Measurements from ENCODE around the gene SYCP2L.
"Not testable (repeated sequence)": the region's sequence is repeated elsewhere in the genome, so short reads cannot be mapped to it uniquely, and the experiment has no call there.

SYCP2L gene

DNA sequence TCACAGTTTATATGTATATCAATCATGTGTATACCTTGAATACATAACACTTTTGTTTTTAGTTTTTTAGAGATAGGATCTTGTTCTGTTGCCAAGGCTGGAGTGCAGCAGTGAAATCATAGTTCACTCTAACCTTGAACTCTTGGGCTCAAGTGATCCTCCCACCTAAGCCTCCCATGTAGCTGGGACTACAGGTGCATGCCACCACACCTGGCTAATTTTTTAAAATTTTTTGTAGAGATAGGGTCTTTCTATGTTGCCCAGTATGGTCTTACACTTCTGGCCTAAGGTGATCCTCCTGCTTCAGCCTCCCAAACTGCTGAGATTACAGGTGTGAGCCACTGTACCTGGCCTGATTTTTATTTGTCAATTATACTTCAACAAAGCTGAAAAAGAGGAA, 69.9 kb downstream of the SYCP2L start:
- no peak for DNase-seq (ENCODE audit: low read depth, low spot score)

DNA sequence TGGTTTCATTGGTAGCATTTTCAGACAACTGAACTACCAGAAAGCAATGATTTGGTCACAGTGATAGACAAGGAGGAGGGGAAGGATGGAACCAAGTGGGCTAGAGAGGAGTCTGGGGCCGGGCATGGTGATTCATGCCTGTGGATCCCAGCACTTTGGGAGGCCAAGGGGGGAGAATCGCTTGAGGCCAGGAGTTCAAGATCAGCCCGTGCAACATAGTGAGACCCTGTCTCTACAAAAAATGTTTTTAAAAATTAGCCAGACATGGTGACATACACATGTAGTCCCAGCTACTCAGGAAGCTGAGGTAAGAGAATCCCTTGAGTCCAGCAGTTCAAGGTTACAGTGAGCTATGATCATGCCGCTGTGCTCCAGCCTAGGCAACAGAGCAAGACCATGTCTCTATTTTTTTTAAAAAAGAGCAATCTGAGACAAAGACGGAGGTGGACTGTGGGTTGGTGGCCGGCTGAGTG, 70.6 kb downstream of the SYCP2L start:
- DNase-seq (ENCODE audit: low read depth, low spot score): no peak

DNA sequence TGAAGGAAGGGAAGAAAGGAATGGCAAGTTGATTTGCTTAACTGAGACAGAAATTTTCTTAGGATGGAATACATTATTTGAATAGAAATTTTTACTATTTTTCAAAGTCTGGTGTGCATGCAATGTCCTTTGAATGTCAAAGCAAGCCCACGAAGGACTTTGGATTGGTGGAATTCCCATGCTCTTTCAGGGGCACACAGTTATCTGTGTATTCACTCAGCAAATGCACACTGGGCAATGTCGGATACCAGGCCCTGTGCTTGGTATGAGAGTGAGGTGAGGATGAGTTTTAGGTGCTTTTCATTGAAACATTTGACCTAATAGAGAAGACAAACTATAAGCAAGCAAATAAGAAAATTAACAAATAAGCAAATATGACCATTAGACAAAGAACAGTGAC, 73.3 kb downstream of the SYCP2L start:
- DNase-seq (ENCODE audit: low read depth, low spot score): no peak

DNA sequence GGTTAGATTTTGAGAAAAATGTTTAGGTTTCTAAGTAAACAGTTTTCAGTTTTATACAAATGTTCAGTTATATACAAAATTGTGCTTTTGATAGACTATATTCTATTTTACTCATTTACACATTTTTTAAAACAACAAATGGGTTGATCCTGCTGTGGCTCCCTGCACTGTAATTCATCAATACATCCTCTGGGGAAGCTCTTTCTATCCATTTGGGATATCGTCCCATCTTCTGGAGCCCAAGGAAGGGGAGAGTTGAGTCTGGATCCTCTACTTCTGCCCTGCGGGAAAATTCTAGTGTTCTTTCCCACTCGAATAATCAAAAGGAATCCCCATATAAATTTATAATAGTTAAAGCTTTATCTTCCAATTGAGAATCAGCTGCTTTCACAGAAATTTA, 75.0 kb downstream of the SYCP2L start:
- no peak for DNase-seq (ENCODE audit: low read depth, low spot score)

DNA sequence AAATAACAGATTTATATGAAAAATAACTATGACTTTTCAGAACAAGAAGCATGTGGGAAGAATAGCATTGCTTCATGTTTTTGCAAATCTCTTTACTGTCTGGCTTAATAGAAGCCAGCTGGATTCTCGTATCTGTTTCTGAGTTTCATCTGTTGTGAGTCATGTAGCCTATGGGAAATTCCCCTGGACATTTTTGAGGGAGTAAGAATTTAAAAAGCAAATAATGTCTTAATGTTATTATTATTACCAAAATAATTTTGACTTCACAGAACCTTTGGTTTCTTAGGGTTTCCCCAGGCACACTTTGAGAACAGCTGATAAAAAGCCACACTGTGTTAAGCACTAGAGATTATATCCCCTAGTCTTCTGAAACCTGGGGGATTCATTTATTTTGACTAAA, 75.8 kb downstream of the SYCP2L start:
- DNase-seq (ENCODE audit: low read depth, low spot score): no peak

DNA sequence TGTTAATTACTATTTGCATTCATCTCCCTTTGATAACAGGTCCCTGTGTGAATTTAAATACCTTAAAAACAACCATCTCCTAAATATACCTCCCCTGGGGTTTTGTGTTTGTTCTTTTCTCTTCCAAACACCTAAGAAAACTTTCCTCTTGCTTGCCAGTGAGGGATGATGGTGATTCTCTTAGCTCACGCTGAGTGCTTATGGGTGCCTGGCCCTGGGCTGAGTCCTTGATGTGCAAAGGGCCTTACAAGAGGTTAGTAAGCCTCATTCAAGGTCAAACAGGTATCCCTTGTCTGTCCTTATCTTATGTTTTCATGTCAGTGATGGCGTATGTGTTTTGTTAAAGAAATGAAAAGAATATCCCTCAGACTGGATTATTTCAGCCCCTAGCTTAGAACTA, 76.3 kb downstream of the SYCP2L start:
- DNase-seq (ENCODE audit: low read depth, low spot score): no peak

DNA sequence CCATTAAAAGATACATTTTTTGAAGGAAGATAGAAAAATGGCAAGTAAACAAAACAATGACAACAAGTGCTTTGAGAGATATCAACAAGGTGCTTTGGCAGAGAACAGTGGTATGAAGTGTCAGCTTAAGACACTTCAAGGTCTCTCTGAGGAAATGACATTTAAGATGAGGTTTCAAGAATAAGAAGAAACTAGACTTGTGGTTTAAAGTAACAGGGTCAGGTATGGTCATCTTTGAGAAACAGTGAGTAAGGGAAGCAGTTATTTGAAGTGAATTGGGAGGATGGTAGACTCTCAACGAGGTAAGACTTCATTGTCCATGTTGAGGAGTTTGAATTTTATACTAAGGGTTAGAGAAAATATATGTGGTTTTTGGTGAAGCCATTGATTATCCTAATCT, 77.8 kb downstream of the SYCP2L start:
- no peak for DNase-seq (ENCODE audit: low read depth, low spot score)

DNA sequence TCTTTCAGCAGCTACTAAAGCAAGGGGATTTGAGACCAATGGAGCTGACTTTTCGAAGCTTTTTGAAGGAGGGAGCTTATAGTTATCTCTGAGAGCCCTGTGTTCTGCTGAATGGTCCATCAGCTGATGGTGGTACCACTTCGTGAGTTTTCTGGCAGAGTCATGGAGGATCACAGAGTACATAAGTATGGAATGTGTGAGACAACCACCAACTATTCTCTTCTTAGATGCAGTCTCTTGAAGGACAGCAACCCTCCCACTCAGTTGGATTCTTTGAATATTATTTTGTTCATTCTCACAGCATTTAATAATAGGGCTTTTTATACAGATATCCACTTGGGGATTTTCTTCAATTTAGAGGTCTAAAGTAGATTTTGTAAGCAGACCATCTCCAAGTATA, 81.9 kb downstream of the SYCP2L start:
- no peak for DNase-seq (ENCODE audit: low read depth, low spot score)

DNA sequence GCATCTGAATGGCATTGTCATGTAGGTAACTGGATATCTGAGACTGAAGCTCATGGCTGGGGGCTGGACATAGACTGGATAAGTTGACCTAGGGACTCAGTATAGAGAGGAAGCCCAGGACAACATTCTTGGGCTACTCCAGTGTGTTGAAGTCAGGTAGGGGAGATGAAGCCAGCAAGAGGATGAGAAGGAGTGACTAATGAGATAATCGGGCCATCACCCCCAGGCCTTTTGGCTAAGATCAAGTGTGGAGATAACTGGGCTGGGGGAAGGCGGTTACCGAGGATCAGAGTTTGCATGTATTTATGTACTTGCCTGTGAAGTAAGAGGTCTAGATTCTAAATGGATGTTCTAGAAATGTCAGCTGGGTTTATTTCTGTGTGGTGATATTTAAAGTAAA, 83.9 kb downstream of the SYCP2L start:
- no peak for DNase-seq (ENCODE audit: low read depth, low spot score)

DNA sequence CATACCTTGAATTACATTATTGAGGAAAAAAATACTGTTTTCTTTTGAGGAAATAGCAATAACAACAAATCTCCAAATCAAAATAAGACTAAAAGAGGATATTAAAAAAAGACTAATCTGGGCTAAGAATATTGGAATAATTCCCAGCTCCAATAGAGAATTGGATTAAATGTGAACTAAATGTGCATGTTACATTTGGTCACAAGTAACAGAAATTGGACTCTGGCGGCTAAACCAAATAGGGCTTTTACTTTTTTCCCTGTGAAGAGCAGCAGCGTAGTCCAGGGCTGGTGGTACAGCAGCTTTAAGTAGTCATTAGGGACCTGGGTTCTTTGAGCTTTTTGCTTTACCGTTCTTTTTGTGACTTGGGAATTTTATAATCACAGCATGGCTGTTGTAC, 85.3 kb downstream of the SYCP2L start:
- no peak for DNase-seq (ENCODE audit: low read depth, low spot score)

DNA sequence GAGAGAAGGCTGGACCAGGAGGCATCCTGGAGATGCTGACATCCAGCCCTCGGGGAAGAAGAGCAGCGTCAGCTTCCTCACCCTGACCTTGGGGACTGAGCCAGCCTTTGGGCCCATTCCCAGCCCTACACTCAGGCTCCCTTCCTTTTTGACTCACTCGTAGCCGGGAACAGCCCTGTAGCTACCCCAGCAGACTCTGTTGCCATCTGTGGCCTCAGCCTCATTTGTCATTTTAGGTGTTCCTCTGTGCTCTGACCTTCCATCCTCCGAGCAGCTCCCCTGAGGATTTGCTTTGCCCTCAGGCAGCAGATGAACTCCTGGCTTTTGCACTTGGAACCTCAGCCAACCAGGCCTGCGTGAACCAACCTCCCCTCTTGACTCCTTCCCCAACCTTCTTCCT, 89.7 kb downstream of the SYCP2L start:
- no peak for DNase-seq (ENCODE audit: low read depth, low spot score)

DNA sequence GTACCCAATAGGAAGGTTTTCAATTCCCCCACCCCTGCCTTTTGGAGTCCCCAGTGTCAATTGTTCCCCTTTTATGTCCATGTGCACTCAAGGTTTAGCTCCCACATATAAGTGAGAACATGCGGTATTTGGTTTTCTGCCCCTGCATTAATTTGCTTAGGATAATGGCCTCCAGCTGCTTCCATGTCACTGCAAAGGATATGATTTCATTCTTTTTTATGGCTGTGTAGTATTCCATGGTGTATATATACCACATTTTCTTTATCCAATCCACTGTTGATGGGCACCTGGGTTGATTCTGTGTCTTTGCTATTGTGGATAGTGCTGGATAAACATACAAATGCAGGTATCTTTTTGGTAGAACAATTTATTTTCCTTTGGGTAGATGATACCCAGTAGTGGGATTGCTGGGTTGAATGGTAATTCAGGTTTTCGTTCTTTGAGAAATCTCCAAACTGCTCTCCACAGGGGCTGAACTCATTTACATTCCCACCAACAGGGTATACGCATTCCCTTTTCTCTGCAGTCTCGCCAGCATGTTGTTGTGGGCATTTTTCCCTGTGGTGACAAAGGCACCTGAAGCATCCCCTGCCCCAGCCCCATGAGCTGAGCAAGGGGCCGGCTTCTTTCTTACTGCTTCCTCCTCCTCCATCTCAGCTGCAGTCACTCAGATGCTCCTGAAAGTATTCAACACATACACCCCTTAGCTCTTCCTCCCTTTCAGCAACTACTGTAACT, 90.5 kb downstream of the SYCP2L start:
- no peak for DNase-seq (ENCODE audit: low read depth, low spot score)

DNA sequence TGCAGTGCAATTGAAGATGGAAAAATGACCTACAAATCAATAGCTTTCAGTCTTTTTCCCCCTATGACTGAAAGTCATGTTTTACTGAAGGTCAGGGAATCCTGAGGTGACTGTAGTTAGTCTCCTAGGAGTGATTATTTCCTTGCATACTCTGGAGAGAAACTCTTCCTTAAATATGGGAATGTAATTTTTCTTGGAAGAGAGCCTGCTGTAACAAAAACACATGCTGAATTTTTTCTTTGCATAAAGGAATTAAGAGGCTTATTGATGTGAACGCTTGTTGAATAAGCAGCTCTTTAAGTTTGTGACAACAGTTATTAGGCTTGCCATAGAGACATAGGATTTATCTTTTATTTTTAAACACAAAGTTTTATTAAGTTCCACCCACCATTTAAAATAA, 92.8 kb downstream of the SYCP2L start:
- DNase-seq (ENCODE audit: low read depth, low spot score): no peak

DNA sequence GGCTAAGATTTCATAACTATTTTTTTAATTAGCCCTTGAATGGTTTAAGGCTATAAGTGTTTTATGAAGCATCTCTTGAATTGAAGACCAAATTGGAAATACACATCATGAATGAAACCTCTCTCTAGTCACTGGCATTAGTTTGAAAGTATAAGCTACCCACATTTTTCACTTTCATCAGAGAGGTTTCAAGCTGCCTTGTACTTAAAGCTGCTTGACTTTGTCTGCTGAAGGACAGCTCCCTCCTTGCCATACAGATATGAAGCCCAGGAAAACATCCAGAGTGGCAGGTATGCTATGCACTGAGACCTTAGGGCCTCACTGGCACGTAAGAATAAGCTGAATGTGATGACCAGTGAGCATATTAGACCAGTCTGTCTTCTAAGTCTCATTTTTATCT, 94.6 kb downstream of the SYCP2L start:
- no peak for DNase-seq (ENCODE audit: low read depth, low spot score)

DNA sequence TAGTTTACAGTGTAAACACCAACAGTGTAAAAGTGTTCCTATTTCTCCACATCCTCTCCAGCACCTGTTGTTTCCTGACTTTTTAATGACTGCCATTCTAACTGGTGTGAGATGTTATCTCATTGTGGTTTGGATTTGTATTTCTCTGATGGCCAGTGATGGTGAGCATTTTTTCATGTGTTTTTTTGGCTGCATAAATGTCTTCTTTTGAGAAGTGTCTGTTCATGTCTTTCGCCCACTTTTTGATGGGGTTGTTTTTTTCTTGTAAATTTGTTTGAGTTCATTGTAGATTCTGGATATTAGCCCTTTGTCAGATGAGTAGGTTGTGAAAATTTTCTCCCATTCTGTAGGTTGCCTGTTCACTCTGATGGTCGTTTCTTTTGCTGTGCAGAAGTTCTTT, 98.1 kb downstream of the SYCP2L start:
- DNase-seq (ENCODE audit: low read depth, low spot score): not testable (repeated sequence)

DNA sequence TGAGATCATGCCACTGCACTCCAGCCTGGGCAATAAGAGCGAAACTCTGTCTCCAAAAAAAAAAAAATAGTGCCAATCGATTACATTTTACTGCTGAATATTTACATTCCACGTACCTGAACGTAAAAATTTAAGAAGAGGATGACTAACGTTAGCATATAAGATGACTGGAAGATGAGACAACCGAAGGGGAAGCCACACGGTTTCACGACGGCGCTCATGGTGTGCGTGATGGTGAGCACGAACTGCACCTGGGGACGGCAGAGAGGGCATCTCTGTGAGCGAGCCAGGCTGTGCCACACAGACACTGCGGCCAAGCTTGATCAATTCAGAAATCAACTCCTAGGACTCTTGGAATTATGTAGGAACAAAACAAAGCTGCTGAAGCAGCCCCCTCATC, 102.7 kb downstream of the SYCP2L start:
- no peak for DNase-seq (ENCODE audit: low read depth, low spot score)

DNA sequence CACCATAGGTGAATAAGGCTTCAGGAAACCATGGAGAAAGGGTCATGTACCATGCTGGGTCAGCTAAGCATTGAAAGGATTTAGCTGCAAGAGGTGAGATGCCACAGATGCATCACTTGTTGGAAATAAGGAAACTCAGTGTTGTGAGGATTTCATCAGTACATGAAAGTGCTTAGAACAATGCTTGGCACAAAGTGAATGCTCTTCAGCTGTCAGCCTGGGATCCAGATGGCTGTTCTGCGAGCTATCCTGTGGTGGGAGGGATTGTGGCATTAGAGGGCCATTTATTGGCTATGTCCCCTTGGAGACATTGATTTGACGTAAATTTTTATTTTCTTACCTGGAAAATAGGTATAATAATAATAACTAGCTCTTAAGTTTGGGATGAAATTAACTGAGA, 104.3 kb downstream of the SYCP2L start:
- DNase-seq (ENCODE audit: low read depth, low spot score): no peak

DNA sequence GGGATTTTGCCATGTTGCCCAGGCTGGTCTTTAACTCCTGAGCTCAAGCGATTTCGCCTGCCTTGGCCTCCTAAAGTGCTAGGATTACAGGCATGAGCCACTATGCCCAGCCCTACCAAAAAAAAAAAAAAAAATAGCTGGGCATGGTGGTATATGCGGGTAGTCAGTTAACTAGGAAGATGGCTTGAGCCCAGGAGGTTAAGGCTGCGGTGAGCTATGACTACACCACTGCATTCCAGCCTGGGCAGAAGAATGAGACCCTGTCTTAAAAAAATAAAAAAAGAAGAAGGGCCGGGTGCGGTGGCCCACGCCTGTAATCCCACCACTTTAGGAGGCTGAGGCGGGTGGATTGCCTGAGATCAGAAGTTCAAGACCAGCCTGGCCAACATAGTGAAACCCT, 107.0 kb downstream of the SYCP2L start:
- DNase-seq (ENCODE audit: low read depth, low spot score): no peak

DNA sequence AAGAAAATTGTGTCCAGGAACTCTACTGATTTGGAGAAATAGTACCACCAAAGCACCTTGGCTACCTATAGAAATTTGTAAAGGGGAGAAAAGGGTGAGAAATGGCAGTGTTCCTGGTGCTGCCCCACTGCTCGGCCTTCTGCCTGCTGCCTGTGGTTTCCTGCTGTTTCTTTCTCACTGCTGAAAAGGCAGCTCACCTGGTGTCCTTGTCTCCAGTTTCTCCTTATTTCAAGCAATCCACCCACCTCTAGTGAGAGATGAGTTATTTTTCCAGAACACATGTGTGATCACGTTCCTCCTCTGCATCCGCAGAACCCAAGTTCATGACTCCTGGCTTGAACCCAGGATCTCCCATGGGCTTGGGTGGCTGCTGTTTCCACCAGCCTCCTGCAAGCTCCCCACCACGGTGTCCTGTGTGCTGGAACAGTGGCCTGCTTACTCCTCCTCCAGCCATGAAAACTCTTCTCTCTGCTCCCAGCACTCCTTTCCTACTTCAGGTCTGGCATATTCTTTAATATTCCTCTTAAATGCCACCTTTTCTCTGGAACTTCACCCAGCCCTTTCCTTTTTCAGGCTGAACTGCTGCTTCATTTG, 108.4 kb downstream of the SYCP2L start:
- DNase-seq (ENCODE audit: low read depth, low spot score): no peak

DNA sequence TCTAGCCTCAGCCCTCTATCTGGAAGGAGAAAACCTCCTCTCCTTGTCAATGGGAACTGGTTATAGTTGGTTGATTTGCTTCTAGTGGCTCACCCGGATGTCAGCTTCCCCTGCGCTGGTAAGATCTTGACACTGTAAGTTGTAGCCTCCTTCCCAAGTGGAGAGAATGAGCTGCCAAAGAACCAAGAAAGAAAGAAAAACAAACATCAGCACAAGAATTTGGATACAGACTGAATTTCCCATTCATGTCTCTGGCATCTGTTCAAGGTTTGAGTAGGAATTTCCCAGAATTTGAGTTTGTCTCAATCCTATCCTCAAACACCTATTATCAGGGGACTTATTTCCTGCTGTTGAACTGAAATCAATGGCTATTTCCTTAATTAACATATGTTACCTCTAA, 113.1 kb downstream of the SYCP2L start:
- no peak for DNase-seq (ENCODE audit: low read depth, low spot score)

DNA sequence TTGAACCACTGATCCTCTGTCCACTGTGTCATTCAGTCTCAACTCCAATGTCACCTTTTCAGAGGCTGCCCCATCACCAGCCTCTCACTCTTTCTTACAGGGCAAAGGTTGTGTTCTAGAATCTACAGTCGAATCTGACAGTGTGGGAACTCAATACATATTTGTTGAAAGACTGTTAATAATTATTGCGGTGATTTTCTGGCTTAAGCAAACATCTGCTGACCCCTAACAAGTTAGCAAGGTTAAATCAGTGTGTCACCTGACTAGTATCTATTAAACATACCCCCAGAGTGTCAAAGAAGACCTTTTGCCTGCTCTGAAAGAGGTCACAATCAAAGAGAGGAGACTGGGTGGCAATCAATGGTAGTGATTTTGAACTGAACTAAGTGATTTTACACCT, 115.3 kb downstream of the SYCP2L start:
- no peak for DNase-seq (ENCODE audit: low read depth, low spot score)

DNA sequence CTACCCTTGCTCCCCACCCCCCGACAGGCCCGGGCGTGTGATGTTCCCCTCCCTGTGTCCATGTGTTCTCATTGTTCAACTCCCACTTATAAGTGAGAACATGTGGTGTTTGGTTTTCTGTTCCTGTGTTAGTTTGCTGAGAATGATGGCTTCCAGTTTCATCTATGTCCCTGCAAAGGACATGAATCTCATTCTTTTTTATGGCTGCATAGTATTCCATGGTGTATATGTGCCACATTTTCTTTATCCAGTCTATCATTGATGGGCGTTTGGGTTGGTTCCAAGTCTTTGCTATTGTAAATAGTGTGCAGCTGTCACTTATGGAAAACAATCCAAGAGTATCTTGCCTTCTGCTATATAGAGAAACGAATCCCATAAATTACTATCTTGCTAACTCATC, 116.4 kb downstream of the SYCP2L start:
- DNase-seq (ENCODE audit: low read depth, low spot score): not testable (repeated sequence)

DNA sequence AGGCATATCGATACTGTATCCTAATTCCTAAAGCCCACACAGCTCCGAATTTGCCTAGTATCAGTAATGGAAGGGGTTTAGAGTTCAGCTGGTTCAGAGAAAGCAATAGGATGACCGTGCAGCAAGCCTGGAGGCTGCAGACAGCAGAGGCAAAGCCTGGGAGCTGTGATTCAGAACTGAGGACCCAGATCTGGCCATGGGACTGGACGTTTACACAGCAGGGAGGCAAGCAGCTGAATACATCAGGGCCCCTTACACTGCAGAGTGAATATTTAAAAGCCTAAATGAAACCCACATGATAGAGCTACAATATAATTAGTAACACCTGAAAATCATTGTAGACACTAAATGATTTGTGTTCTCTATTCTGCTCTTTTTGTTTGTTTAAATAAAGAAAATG, 119.2 kb downstream of the SYCP2L start:
- DNase-seq (ENCODE audit: low read depth, low spot score): no peak

All from activated CD4-positive, CD25-positive, alpha-beta regulatory T cell treated with anti-CD3 and anti-CD28 coated beads, Interleukin-2, amount 50 U/mL, for 16 hours (primary cell).